IPS-18c (cell line): ENCODE measurements around the gene SREBF1.

ENCODE experiments used
- H3K4me3 ChIP-seq: 2 replicates; pipeline ENCODE4 v1.7.0; 2013; ENCODE audit warnings: low read depth, mild to moderate bottlenecking, low read length, moderate library complexity; ENCODE audit not compliant: insufficient read depth
- H3K9me3 ChIP-seq: one replicate; pipeline ENCODE4 v1.6.1; 2013; ENCODE audit warnings: mild to moderate bottlenecking, low read length, moderate library complexity; ENCODE audit not compliant: control insufficient read depth, insufficient read depth

Gene SREBF1

DNA sequence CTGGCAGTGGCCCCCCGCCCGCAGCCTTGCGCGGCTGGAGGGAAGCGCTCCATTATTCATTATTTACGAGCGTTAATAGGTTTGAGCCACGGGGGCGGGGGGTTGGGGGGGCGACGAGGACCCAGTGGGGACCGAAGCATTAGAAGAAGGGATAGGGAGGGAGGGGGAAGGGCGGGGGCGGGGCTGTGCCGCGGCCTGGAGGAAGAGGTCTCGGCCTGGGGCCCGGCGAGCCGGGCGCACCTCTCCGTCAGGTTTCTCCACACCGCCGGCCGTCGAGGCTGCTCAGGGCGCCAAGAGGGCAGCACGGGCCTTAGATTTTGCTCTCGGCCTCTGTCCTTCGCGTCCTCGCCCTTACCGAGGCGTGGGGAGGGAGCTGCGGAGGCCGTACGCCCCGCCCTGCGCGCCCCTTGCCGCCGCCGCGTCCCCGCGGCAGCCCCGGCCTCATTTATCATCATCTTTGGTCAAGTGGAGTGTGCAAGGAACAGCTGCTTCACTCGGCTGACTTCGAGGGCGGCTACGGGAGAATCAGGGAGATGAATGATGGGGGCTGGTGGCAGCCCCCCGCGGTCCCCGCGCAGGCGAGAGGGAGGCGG lies 54.2 kb downstream of the SREBF1 start:
- Histone ChIP-seq H3K9me3 (no peaks in the 10 kb centered on the region), H3K4me3 (peak overlapping the region; percentile 71)

- H3K9me3 ChIP-seq = no peaks in the 10 kb centered on the region
- peak overlapping the region; percentile 71 for H3K4me3 ChIP-seq
These were observed 54.9 kb downstream of the SREBF1 start for GRCh38 chr17:17781591-17782496.

GRCh38 chr17:17780922-17781590 lies 55.7 kb downstream of the SREBF1 start:
- no peaks in the 10 kb centered on the region for H3K9me3 ChIP-seq
- H3K4me3 ChIP-seq = peak overlapping the region; percentile 71

DNA sequence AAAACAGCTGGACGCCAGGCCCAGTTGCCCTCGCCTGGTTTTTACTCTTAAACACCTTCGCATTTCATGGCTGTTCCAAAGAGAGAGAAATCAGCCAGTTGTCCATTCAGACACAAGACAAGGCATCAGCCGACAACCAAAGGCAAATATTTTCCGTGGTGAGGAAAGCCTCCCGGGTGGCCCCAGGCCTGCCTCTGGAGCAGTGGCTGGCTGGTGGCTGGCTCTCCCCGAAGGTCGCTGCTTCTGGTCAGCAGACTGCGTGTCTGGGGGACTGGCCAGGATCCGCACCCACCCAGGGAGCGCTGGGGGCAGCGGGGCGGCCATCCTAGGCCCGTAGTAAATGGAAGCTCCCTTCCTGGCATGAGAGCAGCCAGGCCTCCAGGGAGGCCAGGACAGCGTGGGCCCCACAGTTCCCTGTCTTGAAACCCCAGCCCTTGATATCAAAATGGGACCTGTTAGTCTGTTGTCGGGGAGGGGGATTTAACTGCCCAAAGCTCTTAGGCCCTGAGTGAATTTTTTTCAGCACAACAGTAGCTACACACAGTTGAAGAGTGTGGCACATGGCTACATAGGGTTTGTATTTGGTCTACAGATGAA lies 57.7 kb downstream of the SREBF1 start:
- Histone ChIP-seq H3K4me3 (no peak overlapping the region), H3K9me3 (no peaks in the 10 kb centered on the region)

DNA sequence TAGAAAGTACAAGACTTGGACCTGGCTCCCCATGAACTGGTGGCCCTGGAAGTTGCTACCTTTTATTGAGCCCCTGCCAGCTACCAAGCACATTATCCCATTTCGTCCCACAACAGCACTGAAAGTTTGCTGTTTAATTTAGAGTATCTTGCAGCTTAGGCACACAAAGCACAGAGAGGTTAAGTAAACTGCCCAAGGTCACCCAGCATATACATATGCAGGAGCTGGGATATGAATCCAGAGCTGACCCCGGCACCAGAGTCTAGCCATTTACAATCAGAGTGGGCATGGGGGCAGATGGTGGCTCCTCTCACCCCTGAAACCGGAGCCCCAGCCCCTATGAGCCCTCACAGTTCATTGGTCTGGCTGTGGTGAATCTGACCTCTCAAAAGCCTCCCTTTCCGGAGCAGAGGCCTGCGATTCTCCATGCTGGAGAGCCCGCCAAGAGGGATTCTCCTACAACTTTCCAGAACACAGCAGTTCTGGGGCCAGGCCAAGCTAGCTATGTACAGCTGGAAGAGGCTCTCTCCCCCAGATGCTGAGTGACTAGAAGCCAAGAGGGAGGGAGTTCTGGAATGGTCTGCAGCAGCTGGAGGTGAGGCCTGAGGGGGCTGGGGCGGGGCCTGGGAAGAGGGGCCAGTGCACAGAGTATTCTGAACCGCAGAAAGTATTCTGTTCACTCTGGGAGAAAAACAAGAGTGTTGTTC lies 58.3 kb downstream of the SREBF1 start:
- no peaks in the 10 kb centered on the region for H3K9me3 ChIP-seq
- H3K4me3 ChIP-seq = no peak overlapping the region

DNA sequence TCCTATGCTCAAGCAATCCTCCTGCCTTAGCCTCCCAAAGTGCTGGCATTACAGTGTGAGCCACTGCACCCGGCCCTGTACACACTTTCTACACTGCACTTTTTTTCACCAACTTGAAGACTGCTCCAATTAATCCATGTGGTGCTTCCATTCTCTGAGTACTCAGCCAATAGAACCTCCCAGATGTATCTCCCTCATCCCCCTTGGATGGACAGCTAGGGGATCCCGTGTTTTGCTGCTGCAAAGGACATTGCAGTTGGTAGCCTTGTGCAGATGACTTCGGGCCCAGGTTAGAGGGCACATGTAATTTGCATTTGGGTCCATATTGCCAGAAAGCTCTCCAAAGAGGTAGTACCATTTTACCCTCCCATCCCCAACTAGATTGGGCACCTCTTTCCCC lies 59.9 kb downstream of the SREBF1 start:
- H3K9me3 ChIP-seq = no peaks in the 10 kb centered on the region
- H3K4me3 ChIP-seq = no peak overlapping the region

DNA sequence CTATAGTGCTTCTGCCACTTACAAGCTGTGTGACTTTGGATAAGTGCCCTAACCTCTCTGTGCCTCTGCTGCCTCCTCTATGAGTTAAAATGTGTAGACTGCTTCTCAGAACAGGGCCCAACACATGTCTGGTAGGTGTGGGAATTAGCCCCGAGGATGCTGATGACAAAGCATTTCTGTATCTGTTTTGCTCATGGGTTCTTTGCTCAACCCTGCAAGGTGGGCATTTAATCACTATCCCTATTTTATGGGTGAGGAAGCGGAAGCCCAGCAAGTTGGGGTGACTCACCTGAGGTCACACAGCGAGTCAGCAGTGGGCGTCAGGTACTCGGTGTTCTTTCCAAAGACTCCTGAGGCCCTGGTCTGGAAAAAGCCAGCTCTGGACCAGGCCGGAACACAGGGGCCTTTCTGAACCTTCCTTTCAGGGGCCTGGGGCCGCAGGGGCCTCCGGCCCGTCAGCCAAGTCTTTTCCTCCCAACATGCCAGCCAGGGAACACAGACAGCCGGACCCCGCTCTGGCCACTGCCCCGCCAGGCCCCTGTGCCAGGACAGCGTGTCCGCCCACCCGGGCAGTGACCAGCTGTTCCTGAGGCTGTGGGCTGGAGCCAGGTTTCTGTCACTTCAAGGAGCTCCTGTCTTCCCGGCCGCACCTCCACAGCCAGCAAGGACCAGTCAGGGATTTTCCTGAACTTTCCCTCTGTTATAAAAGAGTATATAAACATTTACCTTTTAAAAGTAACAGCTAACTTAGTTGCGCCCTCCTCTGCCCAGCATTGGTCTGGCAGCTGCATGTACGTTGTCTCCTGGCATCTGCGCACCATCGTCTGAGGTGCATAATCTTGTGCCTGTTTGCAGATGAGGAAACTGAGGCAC lies 62.5 kb downstream of the SREBF1 start:
- Histone ChIP-seq H3K9me3 (no peaks in the 10 kb centered on the region), H3K4me3 (no peak overlapping the region)

DNA sequence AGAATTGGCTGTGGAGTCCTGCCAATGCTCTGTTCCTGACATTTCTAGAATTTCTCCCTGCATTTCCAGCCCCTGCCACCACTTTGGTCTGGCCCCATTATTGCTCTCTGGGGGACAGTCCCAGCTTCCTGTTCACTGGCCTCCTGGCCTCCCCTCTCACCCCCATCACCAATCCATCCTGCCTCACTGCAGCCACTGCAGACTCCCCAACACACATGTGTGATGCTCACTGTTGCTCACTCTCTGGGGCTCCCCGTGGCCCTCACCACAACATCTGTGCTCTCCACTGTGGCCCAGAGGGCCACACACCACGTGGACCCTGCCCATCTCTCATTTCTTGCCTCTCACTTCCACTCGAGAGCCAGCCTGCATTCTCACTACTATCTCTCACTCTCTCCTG lies 64.6 kb downstream of the SREBF1 start:
- no peak overlapping the region for H3K4me3 ChIP-seq
- H3K9me3 ChIP-seq = no peaks in the 10 kb centered on the region

DNA sequence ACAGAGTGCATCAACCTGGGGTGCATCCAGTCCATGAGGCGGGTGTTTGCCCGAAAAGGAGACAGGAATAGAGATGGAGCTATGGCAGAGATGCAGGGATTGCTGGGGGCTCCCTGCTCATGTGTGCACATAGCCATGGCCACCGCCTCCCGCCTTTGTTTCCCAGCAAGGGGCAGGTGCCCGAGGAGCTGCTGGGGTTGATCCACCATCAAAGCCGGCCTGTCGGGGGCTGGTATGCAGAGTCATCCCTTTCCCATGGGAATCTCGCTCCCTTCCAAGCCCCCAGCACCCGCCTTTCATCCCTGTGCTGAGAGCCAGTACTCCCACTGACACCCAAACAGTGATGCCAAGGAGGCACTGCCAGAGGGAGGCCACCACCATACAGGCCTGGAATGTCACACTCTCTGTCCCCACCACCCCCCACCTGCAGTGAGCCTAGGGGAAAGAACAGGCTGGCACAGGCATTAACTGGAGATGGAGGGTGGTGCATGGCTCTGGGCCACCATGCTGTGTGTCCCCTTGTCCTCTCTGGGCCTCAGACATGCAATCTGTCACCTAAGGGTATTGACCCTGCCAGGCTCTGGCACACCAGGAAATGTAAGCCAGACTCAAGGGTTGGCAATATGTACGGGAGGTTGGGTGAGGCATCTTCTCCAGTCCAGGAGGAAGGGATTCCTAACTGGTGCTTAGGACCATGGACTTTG lies 65.1 kb downstream of the SREBF1 start:
- Histone ChIP-seq H3K4me3 (no peak overlapping the region), H3K9me3 (no peaks in the 10 kb centered on the region)

DNA sequence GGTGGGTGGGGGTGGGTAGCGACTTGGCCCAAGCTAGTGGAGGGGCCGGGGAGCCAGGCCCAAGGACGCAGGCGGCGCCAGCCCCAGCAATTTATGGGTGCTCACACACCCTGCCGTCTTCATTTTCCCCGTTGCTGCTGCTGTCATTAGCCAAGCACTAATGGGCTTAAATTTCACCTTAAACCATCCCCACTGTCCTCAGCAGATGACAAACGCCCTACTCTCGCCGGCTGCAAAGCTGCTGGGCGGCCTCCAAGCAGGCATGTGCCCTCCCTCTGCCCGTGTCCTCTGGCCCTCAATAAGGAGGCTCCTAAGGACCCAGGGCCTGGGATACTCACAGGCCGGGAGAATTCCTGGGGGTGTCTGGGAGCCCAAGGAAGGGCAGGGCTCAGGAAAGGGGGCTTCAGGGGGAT lies 66.1 kb downstream of the SREBF1 start:
- Histone ChIP-seq H3K4me3 (no peak overlapping the region), H3K9me3 (no peaks in the 10 kb centered on the region)

DNA sequence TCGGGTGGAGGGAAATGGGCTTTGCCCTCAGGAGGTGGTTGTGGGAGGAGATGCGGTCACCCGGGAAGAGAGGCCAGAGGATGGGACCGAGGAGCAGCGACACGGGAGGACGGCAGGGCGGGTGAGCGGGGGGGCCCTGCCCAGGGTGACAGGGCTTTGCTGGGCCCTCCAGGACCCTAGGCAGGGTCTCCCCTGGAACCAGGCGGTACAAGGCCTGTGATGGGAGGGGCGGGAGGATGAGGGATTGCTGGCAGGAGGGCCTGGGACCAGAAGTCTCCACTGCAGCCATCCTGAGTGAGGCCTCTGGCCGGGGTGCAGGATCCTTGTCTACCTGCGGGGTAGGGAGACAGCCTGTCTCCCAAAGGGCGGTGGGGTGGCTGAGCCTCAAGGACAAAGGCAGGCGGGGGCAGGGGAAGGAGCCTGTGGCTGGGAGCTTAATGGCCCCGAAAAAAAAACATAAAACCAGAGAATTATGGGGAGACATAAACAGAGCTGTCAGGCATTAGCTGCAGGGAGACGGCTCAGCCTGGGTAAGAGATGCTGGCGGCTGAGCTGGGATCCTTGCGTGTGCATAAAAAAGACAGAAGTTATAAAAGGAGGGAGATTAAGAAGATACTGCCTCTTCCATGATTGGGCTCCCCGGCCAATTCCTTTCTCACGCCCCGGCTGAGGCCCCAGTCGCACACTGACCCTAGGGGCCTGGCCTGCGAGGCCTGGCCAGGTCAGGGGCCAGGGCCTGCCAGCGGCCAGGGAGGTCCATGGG lies 66.7 kb downstream of the SREBF1 start:
- H3K4me3 ChIP-seq = no peak overlapping the region

GRCh38 chr17:17768424-17769088 lies 68.2 kb downstream of the SREBF1 start:
- Histone ChIP-seq H3K9me3 (no peaks in the 10 kb centered on the region), H3K4me3 (no peak overlapping the region)

More for the DNA sequence above, 66.7 kb downstream of the SREBF1 start:
- no peaks in the 10 kb centered on the region for H3K9me3 ChIP-seq

DNA sequence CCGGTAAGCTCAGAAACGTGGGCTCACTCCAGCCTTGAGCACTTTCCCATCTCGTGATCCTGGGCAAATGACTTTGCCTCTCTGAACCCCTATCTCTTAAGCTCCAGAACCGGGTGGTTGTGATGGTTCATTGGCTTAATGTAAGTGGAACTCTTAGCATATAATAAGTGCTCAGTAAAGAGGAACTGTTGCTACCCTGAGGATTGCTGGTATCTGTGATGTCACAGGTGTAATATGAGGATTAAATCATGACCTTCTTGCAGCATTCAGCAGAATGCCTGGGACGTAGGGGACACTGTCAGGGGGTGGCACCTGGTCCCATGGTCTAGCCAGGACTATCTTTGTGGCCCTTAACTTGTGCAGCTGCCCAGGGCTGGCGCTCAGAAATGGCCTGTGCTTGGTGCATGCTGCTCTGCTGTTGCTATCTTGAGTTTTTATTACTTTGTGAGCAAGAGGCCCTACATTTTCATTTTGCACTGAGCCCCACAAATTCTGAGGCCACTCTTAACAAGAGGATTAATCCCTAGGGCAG lies 68.8 kb downstream of the SREBF1 start:
- Histone ChIP-seq H3K9me3 (no peaks in the 10 kb centered on the region), H3K4me3 (no peak overlapping the region)

- no peaks in the 10 kb centered on the region for H3K9me3 ChIP-seq
These were observed 69.5 kb downstream of the SREBF1 start for GRCh38 chr17:17767154-17767869.

More at GRCh38 chr17:17767154-17767869, 69.5 kb downstream of the SREBF1 start:
- no peak overlapping the region for H3K4me3 ChIP-seq
